HG03442 (cell line): ENCODE measurements around the gene OR52N2.

Experiments used
- ATAC-seq: cut with Tn5 transposase; IDR thresholded peaks from one replicate; pipeline ENCODE4 v1.9.1; 2021; ENCODE audit warnings: mild to moderate bottlenecking, moderate library complexity; ENCODE audit not compliant: unreplicated experiment

The OR52N2 gene

GRCh38 chr11:5808500-5809121 lies at the start of gene OR52N2:
OR52N2 (plus strand) TSS chr11:5808924; CDS start chr11:5820336, 11,412 bp downstream.
- ATAC-seq: peak; percentile 94

- ATAC-seq: no peak
These were observed 41.7 kb upstream of the OR52N2 start for GRCh38 chr11:5767056-5767455.

- no peak for ATAC-seq
These were observed 25.5 kb upstream of the OR52N2 start, which contains the start of gene OR52N5 for GRCh38 chr11:5783255-5783654. OR52N5 (minus strand) TSS chr11:5783355; CDS start chr11:5778634, 4,721 bp downstream.

GRCh38 chr11:5791165-5791564 lies 17.6 kb upstream of the OR52N2 start, which contains the start of gene OR52N1:
OR52N1 (minus strand) TSS chr11:5791265; CDS start chr11:5788816, 2,449 bp downstream.
- no peak for ATAC-seq

- ATAC-seq: no peak
These were observed 12.2 kb upstream of the OR52N2 start for GRCh38 chr11:5796541-5796940.

- ATAC-seq: no peak
These were observed 4.7 kb upstream of the OR52N2 start for GRCh38 chr11:5803982-5804381.

GRCh38 chr11:5807580-5807979 lies 1.1 kb upstream of the OR52N2 start:
- no peak for ATAC-seq

GRCh38 chr11:5809122-5809519 lies 397 bp downstream of the OR52N2 start:
- no peak for ATAC-seq

GRCh38 chr11:5809905-5810795 lies 1.4 kb downstream of the OR52N2 start:
- ATAC-seq: no peak

- no peak for ATAC-seq
These were observed 6.8 kb downstream of the OR52N2 start for GRCh38 chr11:5815534-5815933.

- ATAC-seq: peak; percentile 52
These were observed 9.6 kb downstream of the OR52N2 start for GRCh38 chr11:5818245-5818886.

GRCh38 chr11:5831196-5831829 lies 22.6 kb downstream of the OR52N2 start:
- ATAC-seq: no peak

- no peak for ATAC-seq
These were observed 24.7 kb downstream of the OR52N2 start for GRCh38 chr11:5833446-5833845.

GRCh38 chr11:5837695-5838094 lies 29.0 kb downstream of the OR52N2 start:
- ATAC-seq: no peak

GRCh38 chr11:5841797-5842196 lies 33.1 kb downstream of the OR52N2 start, which contains the start of gene OR52E6:
OR52E6 (minus strand) TSS chr11:5841897; CDS start chr11:5841897, 0 bp downstream.
- ATAC-seq: no peak

- ATAC-seq: no peak
These were observed 38.0 kb downstream of the OR52N2 start for GRCh38 chr11:5846701-5847100.

- ATAC-seq: no peak
These were observed 39.0 kb downstream of the OR52N2 start for GRCh38 chr11:5847711-5848110.

- no peak for ATAC-seq
These were observed 42.3 kb downstream of the OR52N2 start for GRCh38 chr11:5851002-5851401.

GRCh38 chr11:5857590-5857989 lies 48.9 kb downstream of the OR52N2 start, which contains the start of gene OR52E8:
OR52E8 (minus strand) TSS chr11:5857690; CDS start chr11:5857690, 0 bp downstream.
- ATAC-seq: no peak

GRCh38 chr11:5865826-5866225 lies 57.1 kb downstream of the OR52N2 start:
- ATAC-seq: no peak
